ENCODE data around the gene ZNF302. TPM values are rescaled to one million over a fixed set of nuclear protein-coding genes. Genes with fewer than 3 reads are reported as not detected.
A peak's percentile ranks its signal among the peaks of the same experiment; 100 is the strongest.

The ZNF302 gene
- total RNA-seq, 2 experiments from 2014 or later: 14.9 to 15.9 TPM

DNA sequence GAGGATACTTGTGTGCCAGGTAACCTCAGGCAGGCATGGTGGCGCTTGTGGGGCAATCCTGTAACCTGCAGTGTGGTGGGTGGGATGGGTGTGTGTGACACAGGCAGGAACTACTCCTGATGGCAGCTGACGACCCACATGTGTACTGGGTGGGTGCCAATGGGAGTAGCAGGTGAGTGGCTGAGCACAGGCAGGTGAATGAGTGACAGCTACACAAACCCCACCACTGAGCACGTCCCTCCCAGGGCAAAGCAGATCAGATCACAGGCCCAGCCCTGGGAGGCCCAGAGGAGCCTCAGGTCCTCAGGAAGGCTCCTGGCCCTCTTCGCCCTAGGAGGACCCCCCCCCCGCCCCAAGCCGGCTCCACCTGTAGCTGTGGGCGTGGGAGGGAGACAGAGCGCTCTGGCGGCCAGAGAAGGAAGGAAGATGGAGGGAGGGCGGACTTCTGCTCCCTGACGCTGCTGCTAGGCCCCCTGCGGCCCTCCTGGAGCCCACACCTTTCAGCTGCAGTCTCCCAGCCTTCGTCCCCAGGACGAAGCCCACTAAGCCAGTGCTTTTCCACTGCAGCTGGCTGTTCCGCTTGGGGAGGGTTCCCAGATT is 55.2 kb downstream of the ZNF302 start:
- peaks cover 3% of the 10 kb centered on the region for H3K27me3 Mint-ChIP-seq
- peak overlapping the region; percentile 80 for H3K4me3 Mint-ChIP-seq
- ATAC-seq (no peak), DNase-seq (peak; percentile 10)
- ChIA-PET CTCF (interaction anchor here (1.2 kb wide), 1 partner anchor 20 kb away, joined by 3 read pairs; no protein-coding TSS in a partner anchor), POLR2A (interaction anchor here (2.9 kb wide), 1 partner anchor 55 kb away, joined by 11 read pairs; the partner anchor contains the start of gene ZNF302)
- peaks cover 23% of the 10 kb centered on the region for H3K36me3 Mint-ChIP-seq (ENCODE audit: low read depth)
- peak overlapping the region; percentile 67 for H3K27ac Mint-ChIP-seq
- intact Hi-C loops (cut with micrococcal nuclease): no loop called here
- peaks cover 5% of the 10 kb centered on the region for H3K9me3 Mint-ChIP-seq
- peaks cover 26% of the 10 kb centered on the region for H3K4me1 Mint-ChIP-seq (ENCODE audit: low read depth)
- TF ChIP-seq, protein P1, sequence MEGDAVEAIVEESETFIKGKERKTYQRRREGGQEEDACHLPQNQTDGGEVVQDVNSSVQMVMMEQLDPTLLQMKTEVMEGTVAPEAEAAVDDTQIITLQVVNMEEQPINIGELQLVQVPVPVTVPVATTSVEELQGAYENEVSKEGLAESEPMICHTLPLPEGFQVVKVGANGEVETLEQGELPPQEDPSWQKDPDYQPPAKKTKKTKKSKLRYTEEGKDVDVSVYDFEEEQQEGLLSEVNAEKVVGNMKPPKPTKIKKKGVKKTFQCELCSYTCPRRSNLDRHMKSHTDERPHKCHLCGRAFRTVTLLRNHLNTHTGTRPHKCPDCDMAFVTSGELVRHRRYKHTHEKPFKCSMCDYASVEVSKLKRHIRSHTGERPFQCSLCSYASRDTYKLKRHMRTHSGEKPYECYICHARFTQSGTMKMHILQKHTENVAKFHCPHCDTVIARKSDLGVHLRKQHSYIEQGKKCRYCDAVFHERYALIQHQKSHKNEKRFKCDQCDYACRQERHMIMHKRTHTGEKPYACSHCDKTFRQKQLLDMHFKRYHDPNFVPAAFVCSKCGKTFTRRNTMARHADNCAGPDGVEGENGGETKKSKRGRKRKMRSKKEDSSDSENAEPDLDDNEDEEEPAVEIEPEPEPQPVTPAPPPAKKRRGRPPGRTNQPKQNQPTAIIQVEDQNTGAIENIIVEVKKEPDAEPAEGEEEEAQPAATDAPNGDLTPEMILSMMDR (IDR thresholded peaks at IDR 0.05): no peak

DNA sequence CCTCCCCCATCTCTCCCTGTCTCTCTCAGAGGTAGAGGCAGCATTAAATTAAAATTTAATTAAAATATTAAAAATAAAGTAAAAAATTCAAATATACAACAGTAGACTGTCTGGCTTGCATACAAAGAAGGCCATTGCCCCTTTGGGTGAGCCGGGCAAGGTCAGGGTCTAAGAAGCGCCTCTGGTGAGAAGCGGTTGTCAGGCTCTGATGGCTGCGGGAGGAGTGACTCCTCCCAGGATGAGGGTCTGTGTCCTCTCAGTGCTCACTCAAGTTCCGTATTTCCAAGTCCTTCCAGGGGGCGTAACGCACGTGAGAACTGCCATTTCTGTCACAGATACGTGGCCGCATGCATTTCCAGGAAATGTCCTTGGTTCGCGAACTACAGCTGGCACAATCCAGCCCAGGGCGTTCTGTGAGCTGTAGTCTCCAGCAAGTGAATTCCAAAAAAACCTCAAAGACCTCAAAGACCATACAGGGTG is 55.8 kb downstream of the ZNF302 start:
- Mint-ChIP-seq H3K4me1 (ENCODE audit: low read depth) (peaks cover 26% of the 10 kb centered on the region), H3K9me3 (peaks cover 8% of the 10 kb centered on the region), H3K27me3 (no peaks in the 10 kb centered on the region), H3K27ac (peak overlapping the region; percentile 92), H3K4me3 (peak overlapping the region; percentile 80), H3K36me3 (ENCODE audit: low read depth) (peaks cover 26% of the 10 kb centered on the region)
- TF ChIP-seq, protein P1 (IDR thresholded peaks at IDR 0.05): no peak
- POLR2A ChIA-PET: interaction anchor here (0.7 to 2.9 kb wide), 3 partner anchors 39 to 113 kb away, joined by 3 to 11 read pairs (median 4); partner anchors contain the start of gene ZNF302
- CTCF ChIA-PET: interaction anchor here (1.2 kb wide), 1 partner anchor 20 kb away, joined by 3 read pairs; no protein-coding TSS in a partner anchor
- peak; percentile 12 for ATAC-seq
- DNase-seq: peak; percentile 65
- intact Hi-C loops (cut with micrococcal nuclease): no loop called here

DNA sequence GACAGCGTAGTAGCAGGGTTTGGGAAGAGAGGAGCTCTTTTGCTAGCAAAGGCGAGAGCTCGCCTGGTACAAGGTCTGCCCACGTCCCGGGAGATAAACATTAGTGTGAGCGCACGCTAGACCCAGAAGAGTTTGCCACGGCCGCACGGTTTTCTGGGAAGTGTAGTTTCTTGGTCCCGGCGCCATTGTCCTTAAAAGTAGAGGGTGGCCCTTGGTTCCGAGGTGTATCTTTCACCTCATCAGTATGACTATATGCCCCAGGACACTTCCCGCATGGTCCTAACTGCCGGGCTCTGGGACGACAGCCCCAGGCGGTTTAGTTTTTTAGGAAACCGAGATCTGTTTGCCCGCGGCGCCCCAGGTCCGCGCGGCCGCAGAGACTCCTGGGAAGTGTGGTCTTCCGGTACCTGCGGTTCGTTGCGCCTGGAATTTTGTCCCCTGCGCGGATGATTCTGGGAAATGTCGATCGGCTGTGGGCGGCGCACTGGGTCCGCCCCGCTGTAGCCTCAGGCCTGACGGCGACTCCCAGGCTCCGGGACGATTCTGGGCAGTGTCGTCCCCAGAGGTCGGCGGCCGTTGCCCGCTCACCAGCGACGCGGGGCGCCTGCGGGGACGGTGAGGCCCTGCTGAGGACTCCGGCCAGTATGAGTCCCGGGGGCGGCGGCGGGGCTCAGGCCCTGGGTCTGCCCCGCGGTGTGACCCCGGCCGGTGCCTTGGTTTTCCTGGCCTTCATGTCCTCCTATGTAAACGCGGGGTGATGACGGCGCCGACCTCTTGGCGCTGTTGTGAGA is 56.5 kb downstream of the ZNF302 start, which contains the start of gene ZNF181:
ZNF181 (plus strand) TSS at position 498 of the 791 bp plus-strand sequence. CDS start 795 bp downstream, outside the sequence.
- CTCF ChIA-PET: interaction anchor here (0.9 to 1.7 kb wide), 3 partner anchors 12 to 21 kb away, joined by 3 to 4 read pairs (median 3); no protein-coding TSS in a partner anchor
- no peaks in the 10 kb centered on the region for H3K27me3 Mint-ChIP-seq
- ATAC-seq: peak; percentile 91
- peaks cover 31% of the 10 kb centered on the region for H3K36me3 Mint-ChIP-seq (ENCODE audit: low read depth)
- POLR2A ChIA-PET: interaction anchor here (0.7 to 2.9 kb wide), 4 partner anchors 38 to 230 kb away, joined by 3 to 11 read pairs (median 4); partner anchors contain the start of gene ZNF302
- H3K4me3 Mint-ChIP-seq: peak within 1 kb of the TSS; percentile 80
- peaks cover 26% of the 10 kb centered on the region for H3K4me1 Mint-ChIP-seq (ENCODE audit: low read depth)
- peaks cover 11% of the 10 kb centered on the region for H3K9me3 Mint-ChIP-seq
- peak; percentile 93 for DNase-seq
- TF ChIP-seq, protein P1 (IDR thresholded peaks at IDR 0.05): no peak
- intact Hi-C loops (cut with micrococcal nuclease): no loop called here
- H3K27ac Mint-ChIP-seq: peak within 1 kb of the TSS; percentile 92

DNA sequence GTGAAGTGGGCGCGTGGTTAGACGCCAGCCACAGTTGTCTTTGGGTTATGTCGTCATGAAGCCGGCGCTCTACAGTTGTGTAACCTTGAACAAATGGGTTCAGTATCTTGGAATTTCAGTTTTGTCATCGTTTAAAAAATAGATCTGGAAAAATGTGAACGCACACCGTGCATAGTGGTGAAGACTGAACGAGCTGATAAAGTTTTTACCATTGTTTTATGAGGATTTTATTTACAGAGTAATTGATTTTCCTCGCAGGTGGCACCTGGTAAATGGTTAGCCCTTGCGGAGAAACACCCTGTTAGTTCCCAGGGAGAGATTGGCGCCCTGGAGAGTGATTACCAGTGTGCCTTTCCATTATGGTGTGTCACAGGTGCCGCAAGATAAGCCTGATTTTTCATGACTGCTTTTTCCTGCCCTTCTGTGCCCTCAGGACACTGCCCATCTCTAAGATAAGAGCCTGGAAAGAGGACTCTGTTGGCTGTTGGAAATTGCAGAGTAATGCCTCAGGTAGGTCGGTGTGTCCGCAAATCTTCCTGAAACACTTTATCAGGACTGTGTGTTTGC is 57.1 kb downstream of the ZNF302 start:
- no peak for DNase-seq
- Mint-ChIP-seq H3K27ac (peak overlapping the region; percentile 92), H3K36me3 (ENCODE audit: low read depth) (peaks cover 38% of the 10 kb centered on the region), H3K27me3 (no peaks in the 10 kb centered on the region), H3K9me3 (peaks cover 15% of the 10 kb centered on the region), H3K4me3 (peak overlapping the region; percentile 80), H3K4me1 (ENCODE audit: low read depth) (peaks cover 26% of the 10 kb centered on the region)
- intact Hi-C loops (cut with micrococcal nuclease): no loop called here
- CTCF ChIA-PET: interaction anchor here (0.9 to 1.7 kb wide), 2 partner anchors 11 to 22 kb away, joined by 3 to 4 read pairs; no protein-coding TSS in a partner anchor
- no peak for ATAC-seq
- TF ChIP-seq, protein P1 (IDR thresholded peaks at IDR 0.05): no peak
- POLR2A ChIA-PET: interaction anchor here (0.7 to 1.4 kb wide), 3 partner anchors 8 to 229 kb away, joined by 3 read pairs; no protein-coding TSS in a partner anchor

Other genes with a start within 250 kb of the ZNF302 start
- gene UBA2, start 249.3 kb upstream of the ZNF302 start, total RNA-seq: 100 to 1,000 TPM; 134 to 149 TPM
- under 1 TPM; 0.54 to 0.63 TPM for gene WTIP, start 195.9 kb upstream of the ZNF302 start, total RNA-seq
- gene SCGB2B2, start 519 bp upstream of the ZNF302 start, total RNA-seq: under 1 TPM; 0.25 to 0.47 TPM
- 1 to 10 TPM; 2.8 to 5.1 TPM for gene ZNF181, start 56.6 kb downstream of the ZNF302 start, total RNA-seq
- 1 to 10 TPM; 3.5 to 5.0 TPM for gene ZNF599, start 95.5 kb downstream of the ZNF302 start, total RNA-seq
- 1 to 10 TPM; 4.2 to 4.4 TPM for gene ZNF30, start 249.2 kb downstream of the ZNF302 start, total RNA-seq

All from activated CD8-positive, alpha-beta T cell treated with anti-CD3 and anti-CD28 coated beads for 36 hours (primary cell).